IMR-90 (cell line): ENCODE data around the gene KLF17. TPM values are rescaled to one million over a fixed set of nuclear protein-coding genes. Genes with fewer than 3 reads are reported as not detected.

ENCODE experiments used
- ATAC-seq: fragments of 200-7000 bp; cut with Tn5 transposase; 2 replicates; pipeline ENCODE4 v1.9.1; 2020; ENCODE audit warnings: low read depth, mild to moderate bottlenecking, moderate library complexity
- BruUV-seq: library from RNA; stranded (reverse); fragments of 400-500 nt; replicated peaks from 2 replicates; lab custom pipeline; 2021; lab: Mats Ljungman, UMichigan
- CTCF ChIA-PET: fragments of 300-600 bp; formaldehyde crosslinking; extraction: SDS; loops from one replicate; lab custom pipeline; 2021; ENCODE audit warnings: antibody characterized with exemption; lab: Yijun Ruan, JAX
- POLR2A ChIA-PET: fragments of 300-600 bp; sonication (Branson Sonifier 250); formaldehyde crosslinking; loops from one replicate; lab custom pipeline; 2022; ENCODE audit warnings: antibody characterized with exemption; ENCODE audit not compliant: unreplicated experiment; lab: Charles Lee
- DNase-seq: peaks from one replicate; pipeline ENCODE4 v3.0.0; 2013
- H2AFZ ChIP-seq: replicated peaks from 2 replicates; pipeline ENCODE3; 2013; ENCODE audit warnings: low read length, mild to moderate bottlenecking; ENCODE audit not compliant: poor library complexity
- H2AK5ac ChIP-seq: 2 replicates; pipeline ENCODE4 v1.6.1; 2013; ENCODE audit warnings: low read depth, low read length, inconsistent platforms
- H2AK9ac ChIP-seq: replicated peaks from 2 replicates; pipeline ENCODE3; 2013; ENCODE audit warnings: mild to moderate bottlenecking, low read depth, low read length, moderate library complexity; ENCODE audit not compliant: poor library complexity
- H2BK120ac ChIP-seq: 2 replicates; pipeline ENCODE4 v1.6.1; 2013; ENCODE audit warnings: low read depth, low read length, inconsistent platforms
- H2BK15ac ChIP-seq: 3 replicates; pipeline ENCODE4 v1.6.1; 2013; ENCODE audit warnings: low read depth, low read length, inconsistent platforms
- H2BK20ac ChIP-seq: 2 replicates; pipeline ENCODE4 v1.6.1; 2013; ENCODE audit warnings: low read depth, mild to moderate bottlenecking, inconsistent platforms, low read length, moderate library complexity
- H2BK5ac ChIP-seq: 2 replicates; pipeline ENCODE4 v1.6.1; 2013; ENCODE audit warnings: mild to moderate bottlenecking, low read depth, low read length, inconsistent platforms; ENCODE audit not compliant: poor library complexity, severe bottlenecking
- H3K14ac ChIP-seq: replicated peaks from 2 replicates; pipeline ENCODE4 v1.6.1; 2013; ENCODE audit warnings: low read depth, low read length, inconsistent platforms
- H3K18ac ChIP-seq: 2 replicates; pipeline ENCODE4 v1.6.1; 2013; ENCODE audit warnings: low read depth, low read length, control low read depth
- H3K23ac ChIP-seq: 2 replicates; pipeline ENCODE4 v1.6.1; 2013; ENCODE audit warnings: low read depth, low read length, inconsistent platforms
- H3K27ac ChIP-seq: 2 replicates; pipeline ENCODE4 v1.5.1; 2013; ENCODE audit warnings: mild to moderate bottlenecking, control low read depth, low read length; ENCODE audit not compliant: insufficient read depth
- H3K27me3 ChIP-seq: 2 replicates; pipeline ENCODE4 v1.6.1; 2013; ENCODE audit warnings: low read length; ENCODE audit not compliant: control insufficient read depth, insufficient read depth
- H3K36me3 ChIP-seq: 2 replicates; pipeline ENCODE4 v1.6.1; 2013; ENCODE audit warnings: low read length, mixed read lengths; ENCODE audit not compliant: control insufficient read depth, insufficient read depth
- H3K4ac ChIP-seq: 2 replicates; pipeline ENCODE4 v1.6.1; 2013; ENCODE audit warnings: low read depth, low read length, inconsistent platforms
- H3K4me1 ChIP-seq: 2 replicates; pipeline ENCODE4 v1.6.1; 2013; ENCODE audit warnings: low read length, mixed read lengths; ENCODE audit not compliant: control insufficient read depth, insufficient read depth
- H3K4me2 ChIP-seq: 2 replicates; pipeline ENCODE4 v1.6.1; 2013; ENCODE audit warnings: low read depth, mild to moderate bottlenecking, control low read depth, low read length, moderate library complexity
- H3K4me3 ChIP-seq: 2 replicates; pipeline ENCODE4 v1.5.1; 2013; ENCODE audit warnings: low read depth, mild to moderate bottlenecking, control low read depth, low read length, moderate library complexity; ENCODE audit not compliant: insufficient read depth
- H3K56ac ChIP-seq: 2 replicates; pipeline ENCODE4 v1.6.1; 2013; ENCODE audit warnings: low read length, inconsistent platforms; ENCODE audit not compliant: insufficient read depth; ENCODE audit errors: extremely low read depth
- H3K79me1 ChIP-seq, 2 experiments: 2 replicates each; pipeline ENCODE4 v1.6.1; 2013; ENCODE audit warnings: low read length in 2 of 2, inconsistent platforms in 1 of 2, low read depth in 1 of 2
- H3K9ac ChIP-seq: 2 replicates; pipeline ENCODE4 v1.6.1; 2013; ENCODE audit warnings: low read depth, low read length, control low read depth
- H3K9me1 ChIP-seq: 2 replicates; pipeline ENCODE4 v1.6.1; 2013; ENCODE audit warnings: low read length, inconsistent platforms; ENCODE audit not compliant: insufficient read depth
- H3K9me3 ChIP-seq: 2 replicates; pipeline ENCODE4 v1.6.1; 2013; ENCODE audit warnings: low read length; ENCODE audit not compliant: control insufficient read depth, insufficient read depth
- H4K20me1 ChIP-seq: 2 replicates; pipeline ENCODE4 v1.6.1; 2013; ENCODE audit warnings: low read length, inconsistent platforms; ENCODE audit not compliant: insufficient read depth
- H4K5ac ChIP-seq: 2 replicates; pipeline ENCODE4 v1.6.1; 2013; ENCODE audit warnings: mild to moderate bottlenecking, low read depth, low read length, control low read depth
- H4K8ac ChIP-seq, 2 experiments: 2 replicates each; pipeline ENCODE4 v1.6.1; 2013; ENCODE audit warnings: low read depth in 2 of 2, low read length in 2 of 2, control low read depth in 1 of 2, inconsistent platforms in 1 of 2
- H4K91ac ChIP-seq: 2 replicates; pipeline ENCODE4 v1.6.1; 2013; ENCODE audit warnings: low read depth, low read length, inconsistent platforms; ENCODE audit not compliant: insufficient read depth
- BHLHE40 ChIP-seq: fragments of 150-350 bp; IDR thresholded peaks from 2 replicates; pipeline ENCODE4 v1.6.1; 2016; ENCODE audit warnings: mild to moderate bottlenecking, low read depth, low read length
- CEBPB ChIP-seq: IDR thresholded peaks from 2 replicates; pipeline ENCODE4 v1.6.1; 2012; ENCODE audit warnings: low read depth, low read length, improper control_type of control experiment
- CHD1 ChIP-seq: IDR thresholded peaks from 2 replicates; pipeline ENCODE4 v1.6.1; 2012; ENCODE audit warnings: low read depth, low read length, improper control_type of control experiment
- FOS ChIP-seq: fragments of 150-350 bp; IDR thresholded peaks from 2 replicates; pipeline ENCODE4 v1.6.1; 2016; ENCODE audit warnings: low read depth, low read length
- MAFK ChIP-seq: IDR thresholded peaks from 2 replicates; pipeline ENCODE4 v1.6.1; 2012; ENCODE audit warnings: low read depth, low read length, improper control_type of control experiment
- MAZ ChIP-seq: IDR thresholded peaks from 2 replicates; pipeline ENCODE4 v1.6.1; 2012; ENCODE audit warnings: low read depth, mild to moderate bottlenecking, low read length, improper control_type of control experiment, moderate library complexity, borderline replicate concordance
- MXI1 ChIP-seq: IDR thresholded peaks from 2 replicates; pipeline ENCODE4 v1.6.1; 2012; ENCODE audit warnings: low read depth, mild to moderate bottlenecking, low read length, moderate library complexity, borderline replicate concordance
- NFE2L2 ChIP-seq: fragments of 150-350 bp; IDR thresholded peaks from 2 replicates; pipeline ENCODE4 v1.6.1; 2016; ENCODE audit warnings: low read depth, mild to moderate bottlenecking, low read length
- POLR2A ChIP-seq: IDR thresholded peaks from 2 replicates; pipeline ENCODE4 v1.6.1; 2012; ENCODE audit warnings: mild to moderate bottlenecking, low read depth, low read length
- RAD21 ChIP-seq: IDR thresholded peaks from 2 replicates; pipeline ENCODE4 v1.6.1; 2012; ENCODE audit warnings: low read length, improper control_type of control experiment
- RCOR1 ChIP-seq: IDR thresholded peaks from 2 replicates; pipeline ENCODE4 v1.6.1; 2012; ENCODE audit warnings: mild to moderate bottlenecking, low read length, improper control_type of control experiment; ENCODE audit not compliant: insufficient replicate concordance
- RFX5 ChIP-seq: IDR thresholded peaks from 2 replicates; pipeline ENCODE4 v1.8.0; 2012; ENCODE audit warnings: low read depth, mild to moderate bottlenecking, low read length, moderate library complexity
- SMC3 ChIP-seq: fragments of 150-350 bp; IDR thresholded peaks from 2 replicates; pipeline ENCODE4 v1.6.1; 2016; ENCODE audit warnings: low read depth, mild to moderate bottlenecking, antibody characterized with exemption, low read length, moderate library complexity
- WGBS, 2 experiments: methylation state at CpG; one replicate each; pipeline versions ENCODE4 v1.1.5 to v1.1.7; 2013; ENCODE audit warnings: missing lambda C conversion rate in 2 of 2; ENCODE audit not compliant: insufficient read length in 1 of 2; ENCODE audit errors: extremely low coverage in 2 of 2; 5-methylcytosine and 5-hydroxymethylcytosine counted together
- dilution Hi-C: fragments of 300-500 bp; cut with HindIII; formaldehyde crosslinking; loops from one replicate; pipeline ENCODE4 v1.14.3; 2018; ENCODE audit warnings: low sequenced_read_pairs; ENCODE audit not compliant: unreplicated experiment
- in situ Hi-C: fragments of 300-500 bp; cut with MboI; formaldehyde crosslinking; loops from 3 replicates; pipeline ENCODE4 v1.14.3; 2019; ENCODE audit warnings: low sequenced_read_pairs, inconsistent platforms, mixed read lengths
- intact Hi-C: fragments of 100-400 bp; cut with micrococcal nuclease; formaldehyde crosslinking; loops from 2 replicates; pipeline ENCODE4 v1.10.0; 2022
- polyA plus RNA-seq, 3 experiments: library from polyadenylated mRNA; depleted of rRNA; stranded (reverse); fragments of >200 nt; gene quantifications; 2 replicates each; pipeline ENCODE4 v1.2.3, GENCODE V29; 2012; ENCODE audit warnings: low replicate concordance in 1 of 3
- total RNA-seq: library from RNA; depleted of rRNA; stranded (reverse); fragments of >200 nt; gene quantifications from 2 replicates; pipeline ENCODE4 v1.2.3, GENCODE V29; 2012
- TF ChIP-seq, protein P1 (sequence below): fragments of 150-350 bp; IDR thresholded peaks from 2 replicates; pipeline ENCODE4 v1.6.1; 2017; ENCODE audit warnings: mild to moderate bottlenecking, antibody characterized with exemption, low read length, low read depth
- TF ChIP-seq, protein P2 (sequence below): conservative IDR thresholded peaks from 2 replicates; pipeline ENCODE4 v1.5.1; 2012; ENCODE audit warnings: mild to moderate bottlenecking, low read depth, low read length, improper control_type of control experiment
- TF ChIP-seq, protein P3 (sequence below): fragments of 150-350 bp; IDR thresholded peaks from 2 replicates; pipeline ENCODE4 v1.6.1; 2016; ENCODE audit warnings: low read depth, mild to moderate bottlenecking, low read length, moderate library complexity, borderline replicate concordance

KLF17 gene
- total and polyA plus RNA-seq, 2 of the 4 experiments (the other 2 are of a cell fraction): 0.17 to 0.36 TPM

DNA sequence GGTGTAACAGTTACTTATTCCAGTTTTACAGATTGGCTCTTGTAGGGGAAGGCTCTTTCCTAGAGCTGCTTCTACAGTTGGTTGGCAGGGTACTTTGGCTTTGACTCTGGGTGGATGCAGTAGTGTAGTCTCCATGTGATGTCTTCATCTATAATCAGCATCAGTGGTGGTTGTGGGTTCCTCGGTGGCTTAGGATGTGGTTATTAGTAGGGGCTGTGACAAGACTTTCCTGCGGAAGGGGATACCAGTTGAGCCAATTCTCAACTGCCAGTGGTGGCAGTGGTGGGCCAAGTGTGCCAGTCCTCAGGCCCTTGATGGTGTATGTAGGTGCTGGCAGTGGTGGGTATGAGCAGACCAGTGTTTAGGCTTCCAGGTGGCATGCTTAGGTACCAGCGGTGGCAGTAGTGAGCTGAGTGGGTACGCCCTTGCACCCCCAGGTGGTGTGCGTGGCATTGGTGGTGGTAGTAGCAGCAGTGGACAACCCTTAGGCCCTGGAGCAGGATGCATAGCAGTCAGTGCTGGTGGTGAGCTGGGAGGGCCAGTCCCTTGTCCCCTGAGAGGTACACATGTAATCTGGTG lies 50.0 kb downstream of the KLF17 start:
- Histone ChIP-seq H4K91ac (no peak overlapping the region), H3K4ac (no peak overlapping the region), H3K27ac (no peak overlapping the region), H3K9me3 (no peaks in the 10 kb centered on the region; the same call in 1 of the 2 replicates), H2BK5ac (no peak overlapping the region), H2AK9ac (no peak overlapping the region), H2BK120ac (no peak overlapping the region), H3K18ac (no peak overlapping the region), H3K36me3 (no peaks in the 10 kb centered on the region), H3K56ac (no peak overlapping the region), H4K8ac (no peak overlapping the region), H3K9me1 (no peaks in the 10 kb centered on the region), H3K4me2 (no peak overlapping the region), H3K4me1 (no peaks in the 10 kb centered on the region), H2AK5ac (no peak overlapping the region), H3K4me3 (no peak overlapping the region), H3K79me1 (no peaks in the 10 kb centered on the region), H2BK20ac (no peak overlapping the region), H2BK15ac (no peak overlapping the region), H4K5ac (no peak overlapping the region), H3K27me3 (peaks cover 6% of the 10 kb centered on the region; the same call in 1 of the 2 replicates), H3K23ac (no peak overlapping the region), H3K14ac (no peak overlapping the region), H2AFZ (no peak overlapping the region), H3K9ac (no peak overlapping the region), H4K20me1 (no peaks in the 10 kb centered on the region)
- CTCF ChIA-PET: interaction anchor here (0.6 kb wide), 1 partner anchor 796 kb away, joined by 3 read pairs; no protein-coding TSS in a partner anchor
- TF ChIP-seq RAD21 (no peak), CEBPB (no peak), POLR2A (no peak), MAFK (no peak), CHD1 (no peak), MAZ (no peak), BHLHE40 (no peak), NFE2L2 (no peak), FOS (no peak), MXI1 (no peak), RFX5 (no peak), RCOR1 (no peak), SMC3 (no peak)
- TF ChIP-seq, protein P1, sequence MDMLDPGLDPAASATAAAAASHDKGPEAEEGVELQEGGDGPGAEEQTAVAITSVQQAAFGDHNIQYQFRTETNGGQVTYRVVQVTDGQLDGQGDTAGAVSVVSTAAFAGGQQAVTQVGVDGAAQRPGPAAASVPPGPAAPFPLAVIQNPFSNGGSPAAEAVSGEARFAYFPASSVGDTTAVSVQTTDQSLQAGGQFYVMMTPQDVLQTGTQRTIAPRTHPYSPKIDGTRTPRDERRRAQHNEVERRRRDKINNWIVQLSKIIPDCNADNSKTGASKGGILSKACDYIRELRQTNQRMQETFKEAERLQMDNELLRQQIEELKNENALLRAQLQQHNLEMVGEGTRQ: no peak
- TF ChIP-seq, protein P2, sequence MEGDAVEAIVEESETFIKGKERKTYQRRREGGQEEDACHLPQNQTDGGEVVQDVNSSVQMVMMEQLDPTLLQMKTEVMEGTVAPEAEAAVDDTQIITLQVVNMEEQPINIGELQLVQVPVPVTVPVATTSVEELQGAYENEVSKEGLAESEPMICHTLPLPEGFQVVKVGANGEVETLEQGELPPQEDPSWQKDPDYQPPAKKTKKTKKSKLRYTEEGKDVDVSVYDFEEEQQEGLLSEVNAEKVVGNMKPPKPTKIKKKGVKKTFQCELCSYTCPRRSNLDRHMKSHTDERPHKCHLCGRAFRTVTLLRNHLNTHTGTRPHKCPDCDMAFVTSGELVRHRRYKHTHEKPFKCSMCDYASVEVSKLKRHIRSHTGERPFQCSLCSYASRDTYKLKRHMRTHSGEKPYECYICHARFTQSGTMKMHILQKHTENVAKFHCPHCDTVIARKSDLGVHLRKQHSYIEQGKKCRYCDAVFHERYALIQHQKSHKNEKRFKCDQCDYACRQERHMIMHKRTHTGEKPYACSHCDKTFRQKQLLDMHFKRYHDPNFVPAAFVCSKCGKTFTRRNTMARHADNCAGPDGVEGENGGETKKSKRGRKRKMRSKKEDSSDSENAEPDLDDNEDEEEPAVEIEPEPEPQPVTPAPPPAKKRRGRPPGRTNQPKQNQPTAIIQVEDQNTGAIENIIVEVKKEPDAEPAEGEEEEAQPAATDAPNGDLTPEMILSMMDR: no peak
- TF ChIP-seq, protein P3, sequence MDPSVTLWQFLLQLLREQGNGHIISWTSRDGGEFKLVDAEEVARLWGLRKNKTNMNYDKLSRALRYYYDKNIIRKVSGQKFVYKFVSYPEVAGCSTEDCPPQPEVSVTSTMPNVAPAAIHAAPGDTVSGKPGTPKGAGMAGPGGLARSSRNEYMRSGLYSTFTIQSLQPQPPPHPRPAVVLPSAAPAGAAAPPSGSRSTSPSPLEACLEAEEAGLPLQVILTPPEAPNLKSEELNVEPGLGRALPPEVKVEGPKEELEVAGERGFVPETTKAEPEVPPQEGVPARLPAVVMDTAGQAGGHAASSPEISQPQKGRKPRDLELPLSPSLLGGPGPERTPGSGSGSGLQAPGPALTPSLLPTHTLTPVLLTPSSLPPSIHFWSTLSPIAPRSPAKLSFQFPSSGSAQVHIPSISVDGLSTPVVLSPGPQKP: no peak
- ATAC-seq (no peak), DNase-seq (no peak)
- POLR2A ChIA-PET: no interaction called here
- BruUV-seq: no TSS peak
- in situ Hi-C loops (no loop called here), intact Hi-C loops (no loop called here), dilution Hi-C loops (no loop called here)
- whole genome bisulfite sequencing, 2 experiments: 93% methylated on average over 2 of the region's 5 CpGs; no CpG with 5 or more reads in 1 of the 2 experiments
